Measurements from ENCODE around the gene EXOC4. TPM values are rescaled to one million over a fixed set of nuclear protein-coding genes. Genes with fewer than 3 reads are reported as not detected.

EXOC4 gene
- total RNA-seq, 2 donors from 2014 or later, result 62.0 to 146 TPM

DNA sequence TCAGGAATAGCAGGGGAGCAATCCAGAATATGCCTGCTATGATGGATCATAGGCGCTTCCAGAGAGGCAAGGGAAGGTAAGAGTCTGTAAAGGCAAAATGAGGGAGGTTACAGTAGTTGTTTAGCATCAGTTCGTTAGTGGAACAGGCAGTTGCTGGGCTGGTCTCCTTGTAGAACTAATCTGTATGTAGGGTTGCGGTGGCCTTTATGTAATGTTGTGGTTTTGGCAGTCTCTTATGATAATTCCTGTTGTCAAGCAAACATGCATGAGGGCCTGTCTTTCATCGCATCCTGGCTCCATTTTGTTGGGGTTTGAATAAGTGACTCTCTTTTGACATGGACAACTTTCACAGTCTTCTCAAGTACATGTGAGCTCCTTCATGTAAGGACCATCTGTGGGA lies 446.5 kb downstream of the EXOC4 start:
- TF ChIP-seq POLR2A (IDR thresholded peaks at IDR 0.05), result no peak
- TF ChIP-seq, protein P1, sequence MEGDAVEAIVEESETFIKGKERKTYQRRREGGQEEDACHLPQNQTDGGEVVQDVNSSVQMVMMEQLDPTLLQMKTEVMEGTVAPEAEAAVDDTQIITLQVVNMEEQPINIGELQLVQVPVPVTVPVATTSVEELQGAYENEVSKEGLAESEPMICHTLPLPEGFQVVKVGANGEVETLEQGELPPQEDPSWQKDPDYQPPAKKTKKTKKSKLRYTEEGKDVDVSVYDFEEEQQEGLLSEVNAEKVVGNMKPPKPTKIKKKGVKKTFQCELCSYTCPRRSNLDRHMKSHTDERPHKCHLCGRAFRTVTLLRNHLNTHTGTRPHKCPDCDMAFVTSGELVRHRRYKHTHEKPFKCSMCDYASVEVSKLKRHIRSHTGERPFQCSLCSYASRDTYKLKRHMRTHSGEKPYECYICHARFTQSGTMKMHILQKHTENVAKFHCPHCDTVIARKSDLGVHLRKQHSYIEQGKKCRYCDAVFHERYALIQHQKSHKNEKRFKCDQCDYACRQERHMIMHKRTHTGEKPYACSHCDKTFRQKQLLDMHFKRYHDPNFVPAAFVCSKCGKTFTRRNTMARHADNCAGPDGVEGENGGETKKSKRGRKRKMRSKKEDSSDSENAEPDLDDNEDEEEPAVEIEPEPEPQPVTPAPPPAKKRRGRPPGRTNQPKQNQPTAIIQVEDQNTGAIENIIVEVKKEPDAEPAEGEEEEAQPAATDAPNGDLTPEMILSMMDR (IDR thresholded peaks at IDR 0.05), result no peak
- H3K27ac ChIP-seq, result no peak overlapping the region
- WGBS, 2 donors, result 94 to 99% methylated on average over 4 of the region's 4 CpGs
- no peak overlapping the region for H3K4me3 ChIP-seq
- H3K36me3 ChIP-seq (replicated peaks in 1 of 2; ENCODE audit: insufficient read depth in 1 of 2, low read depth in 2 of 2), result no peaks in the 10 kb centered on the region
- DNase-seq (no peak), ATAC-seq (no peak)
- no peaks in the 10 kb centered on the region for H3K9me3 ChIP-seq
- peaks cover 13% of the 10 kb centered on the region for H3K4me1 ChIP-seq
- H3K27me3 ChIP-seq, result no peaks in the 10 kb centered on the region
- intact Hi-C loops (cut with DNase I), result no loop called here

DNA sequence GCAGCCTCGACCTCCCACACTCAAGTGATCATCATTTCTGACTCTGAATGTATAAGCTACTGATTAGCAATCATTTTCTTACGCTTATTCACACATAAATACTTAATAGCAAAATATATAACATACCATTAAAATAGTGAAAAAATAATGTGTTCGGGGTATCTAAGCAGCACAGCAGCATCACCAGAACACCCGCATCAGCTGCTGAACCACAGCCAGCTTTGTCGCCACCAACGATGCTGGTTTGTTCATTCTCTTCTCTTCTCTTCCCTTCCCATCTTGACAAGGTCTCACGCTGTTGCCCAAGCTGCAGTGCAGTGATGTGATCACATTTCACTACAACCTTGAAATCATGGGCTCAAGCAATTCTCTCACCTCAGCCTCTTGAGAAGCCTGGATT lies 449.2 kb downstream of the EXOC4 start:
- ATAC-seq (no peak), DNase-seq (no peak)
- Histone ChIP-seq H3K4me3 (no peak overlapping the region), H3K27ac (no peak overlapping the region), H3K27me3 (no peaks in the 10 kb centered on the region), H3K4me1 (peaks cover 13% of the 10 kb centered on the region), H3K36me3 (replicated peaks in 1 of 2; ENCODE audit: insufficient read depth in 1 of 2, low read depth in 2 of 2) (no peaks in the 10 kb centered on the region), H3K9me3 (no peaks in the 10 kb centered on the region)
- intact Hi-C loops (cut with DNase I), result no loop called here
- WGBS, 2 donors, result 72 to 81% methylated on average over 7 of the region's 7 CpGs
- TF ChIP-seq, protein P1 (IDR thresholded peaks at IDR 0.05), result no peak
- no peak for TF ChIP-seq POLR2A (IDR thresholded peaks at IDR 0.05)

- Histone ChIP-seq H3K27me3 (no peaks in the 10 kb centered on the region), H3K9me3 (no peaks in the 10 kb centered on the region), H3K36me3 (replicated peaks in 1 of 2; ENCODE audit: insufficient read depth in 1 of 2, low read depth in 2 of 2) (no peaks in the 10 kb centered on the region), H3K27ac (no peak overlapping the region), H3K4me3 (no peak overlapping the region), H3K4me1 (peaks cover 8% of the 10 kb centered on the region)
- 75 to 94% methylated on average over 2 of the region's 2 CpGs for WGBS, 2 donors
- ATAC-seq (no peak), DNase-seq (no peak)
- intact Hi-C loops (cut with DNase I), result no loop called here
- TF ChIP-seq, protein P1 (IDR thresholded peaks at IDR 0.05), result no peak
- TF ChIP-seq POLR2A (IDR thresholded peaks at IDR 0.05), result no peak
Observed at GRCh38 chr7:133702960-133703359, 450.1 kb downstream of the EXOC4 start.

DNA sequence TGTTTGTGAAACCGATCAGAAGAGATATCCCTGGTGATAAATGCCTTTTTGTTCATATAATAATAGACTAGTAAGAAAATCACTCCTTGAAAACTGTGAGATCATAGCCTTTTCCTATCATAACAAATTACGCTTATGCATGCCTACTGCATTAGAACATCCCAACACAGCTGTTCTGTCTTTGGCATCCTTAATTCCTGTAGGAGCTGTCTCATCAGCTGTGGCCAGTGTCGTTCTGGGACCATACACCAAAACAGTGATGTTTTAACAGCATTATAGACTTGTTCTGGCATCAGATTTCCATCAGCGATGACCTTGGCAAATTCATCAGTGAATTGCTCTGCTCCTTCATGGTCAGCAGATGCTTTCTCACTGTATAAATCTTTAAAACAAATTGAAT lies 450.7 kb downstream of the EXOC4 start:
- no peak for DNase-seq
- H3K36me3 ChIP-seq (replicated peaks in 1 of 2; ENCODE audit: insufficient read depth in 1 of 2, low read depth in 2 of 2), result no peaks in the 10 kb centered on the region
- H3K27me3 ChIP-seq, result no peaks in the 10 kb centered on the region
- H3K4me3 ChIP-seq, result no peak overlapping the region
- intact Hi-C loops (cut with DNase I), result no loop called here
- H3K4me1 ChIP-seq, result peaks cover 3% of the 10 kb centered on the region
- no peak for ATAC-seq
- 84 to 85% methylated on average over 4 of the region's 4 CpGs for WGBS, 2 donors
- H3K27ac ChIP-seq, result no peak overlapping the region
- TF ChIP-seq POLR2A (IDR thresholded peaks at IDR 0.05), result no peak
- TF ChIP-seq, protein P1 (IDR thresholded peaks at IDR 0.05), result no peak
- no peaks in the 10 kb centered on the region for H3K9me3 ChIP-seq

GRCh38 chr7:133704453-133704852 lies 451.6 kb downstream of the EXOC4 start:
- Histone ChIP-seq H3K27ac (no peak overlapping the region), H3K4me3 (no peak overlapping the region), H3K36me3 (replicated peaks in 1 of 2; ENCODE audit: insufficient read depth in 1 of 2, low read depth in 2 of 2) (no peaks in the 10 kb centered on the region), H3K27me3 (no peaks in the 10 kb centered on the region), H3K4me1 (no peaks in the 10 kb centered on the region), H3K9me3 (no peaks in the 10 kb centered on the region)
- ATAC-seq (no peak), DNase-seq (no peak)
- TF ChIP-seq, protein P1 (IDR thresholded peaks at IDR 0.05), result no peak
- TF ChIP-seq POLR2A (IDR thresholded peaks at IDR 0.05), result no peak
- intact Hi-C loops (cut with DNase I), result no loop called here
- 94 to 95% methylated on average over 2 of the region's 2 CpGs for WGBS, 2 donors
